Left renal pelvis (tissue), 4 donors: ENCODE data around the gene PADI3. TPM values are rescaled to one million over a fixed set of nuclear protein-coding genes. Genes with fewer than 3 reads are reported as not detected.
"Not testable (repeated sequence)": the region's sequence is repeated elsewhere in the genome, so short reads cannot be mapped to it uniquely, and the experiment has no call there.

ENCODE experiments used
- DNase-seq, 4 donors: peaks; one replicate each; pipeline ENCODE4 v3.0.0-alpha.2; 2013; ENCODE audit warnings: low read depth in 4 of 4, low spot score in 3 of 4
- polyA plus RNA-seq, 4 donors: library from polyadenylated mRNA; unstranded; fragments of 120-200 nt; gene quantifications; one replicate each; pipeline ENCODE4 v1.2.1, GENCODE V29; 2013; ENCODE audit not compliant: insufficient read length in 4 of 4

Gene PADI3
- polyA plus RNA-seq, 4 donors, result 0.06 to 0.23 (median 0.09) TPM; not detected in 1

DNA sequence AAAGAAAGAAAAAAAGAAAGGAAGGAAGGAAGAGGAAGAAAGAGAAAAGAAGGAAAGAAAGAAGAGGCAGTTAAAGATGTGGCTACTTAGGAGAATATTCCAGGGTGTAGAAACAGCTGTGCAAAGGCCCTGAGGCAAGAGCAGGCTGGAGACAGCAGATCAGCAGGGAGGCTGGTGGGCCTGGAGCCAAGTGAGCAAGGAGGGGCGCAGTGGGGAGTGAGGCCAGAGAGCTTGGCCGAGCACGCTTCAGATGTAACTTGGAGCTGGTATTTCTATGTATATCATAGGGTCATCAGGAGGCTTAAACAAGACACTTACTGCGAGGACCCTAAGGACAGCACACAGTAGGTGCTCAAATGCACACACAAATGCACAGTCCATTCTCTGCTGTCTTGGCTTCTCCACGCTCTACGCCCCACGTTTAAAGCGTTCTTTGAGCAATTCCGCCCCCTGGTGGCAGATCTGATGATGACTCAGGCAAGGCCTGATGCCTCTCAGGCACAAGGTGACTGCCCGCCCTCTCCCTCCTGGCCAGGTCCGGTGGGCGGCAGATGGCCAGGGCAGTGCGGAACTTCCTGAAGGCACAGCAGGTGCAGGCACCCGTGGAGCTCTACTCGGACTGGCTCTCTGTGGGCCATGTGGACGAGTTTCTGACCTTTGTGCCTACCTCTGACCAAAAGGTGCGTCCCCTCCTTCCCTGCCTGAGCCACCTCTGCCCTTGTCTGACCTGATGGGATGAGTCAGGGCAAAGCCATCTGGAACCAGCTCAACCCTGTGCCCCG lies 11.9 kb upstream of the PADI3 start:
- peak in 3 of 4 donors; percentile 61 to 76 (median 75) for DNase-seq

DNA sequence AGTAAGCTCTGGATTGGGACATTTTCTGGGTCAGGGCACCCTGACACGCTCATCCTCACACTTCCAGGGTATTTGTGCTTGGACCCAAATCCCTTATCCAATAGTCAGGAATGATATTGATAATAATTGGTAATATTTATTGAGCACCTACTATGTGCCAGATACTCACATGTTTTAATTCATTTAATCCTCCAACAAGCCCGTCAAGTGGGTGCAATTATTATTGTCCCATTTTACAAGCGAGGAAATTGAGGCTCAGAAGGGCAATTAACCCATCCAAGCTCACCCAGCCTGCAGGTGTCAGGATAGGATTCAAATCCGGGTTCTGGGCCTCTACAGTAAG lies 11.4 kb upstream of the PADI3 start:
- no peak for DNase-seq

DNA sequence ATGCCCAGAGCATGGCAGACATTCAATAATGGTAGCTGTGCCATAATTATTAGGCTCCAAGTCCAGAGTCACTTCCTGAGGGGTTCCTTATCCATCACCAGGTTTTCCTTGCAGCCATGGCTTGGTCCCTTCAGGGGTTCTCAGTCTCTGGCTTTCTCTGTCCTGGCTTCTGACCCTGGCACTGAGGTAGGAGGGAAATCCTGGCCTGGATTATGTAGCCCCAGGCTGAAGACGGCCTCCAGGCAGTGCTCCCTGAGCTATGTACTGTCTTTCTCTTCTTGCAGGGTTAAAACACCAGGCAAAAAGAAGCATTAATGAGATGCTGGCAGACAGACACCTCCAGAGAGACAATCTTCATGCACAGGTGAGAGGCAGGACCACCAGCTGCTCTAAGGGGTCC lies 9.5 kb upstream of the PADI3 start:
- peak; percentile 63 to 83 (median 68) for DNase-seq

DNA sequence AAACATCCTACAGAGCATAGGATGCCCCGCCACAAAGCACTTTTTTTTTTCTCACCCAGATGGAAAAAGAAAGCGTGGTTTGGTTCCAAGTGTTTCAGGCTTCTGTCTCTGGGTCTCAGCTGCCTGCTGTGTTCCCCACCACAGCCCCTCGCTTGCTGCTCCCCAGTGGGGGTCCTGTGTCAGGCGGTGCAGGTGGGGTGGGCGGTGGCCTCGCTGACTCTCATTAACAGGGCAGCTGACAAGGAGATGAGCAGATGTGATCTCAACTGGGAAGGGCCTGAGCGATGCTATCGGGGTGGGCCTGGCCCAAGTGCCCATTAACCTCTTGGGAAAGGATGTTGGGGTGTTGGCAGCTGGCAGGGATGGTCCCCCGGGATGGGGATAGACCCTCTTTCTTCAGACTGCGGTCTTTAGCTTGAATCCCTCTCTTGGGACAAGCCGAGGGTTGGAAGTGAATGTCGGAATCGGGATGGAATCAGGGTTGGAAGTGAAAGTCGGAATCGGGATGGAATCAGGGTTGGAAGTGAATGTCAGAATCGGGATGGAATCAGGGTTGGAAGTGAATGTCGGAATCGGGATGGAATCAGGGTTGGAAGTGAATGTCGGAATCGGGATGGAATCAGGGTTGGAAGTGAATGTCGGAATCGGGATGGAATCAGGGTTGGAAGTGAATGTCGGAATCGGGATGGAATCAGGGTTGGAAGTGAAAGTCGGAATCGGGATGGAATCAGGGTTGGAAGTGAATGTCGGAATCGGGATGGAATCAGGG lies 7.7 kb upstream of the PADI3 start:
- not testable (repeated sequence) for DNase-seq

DNA sequence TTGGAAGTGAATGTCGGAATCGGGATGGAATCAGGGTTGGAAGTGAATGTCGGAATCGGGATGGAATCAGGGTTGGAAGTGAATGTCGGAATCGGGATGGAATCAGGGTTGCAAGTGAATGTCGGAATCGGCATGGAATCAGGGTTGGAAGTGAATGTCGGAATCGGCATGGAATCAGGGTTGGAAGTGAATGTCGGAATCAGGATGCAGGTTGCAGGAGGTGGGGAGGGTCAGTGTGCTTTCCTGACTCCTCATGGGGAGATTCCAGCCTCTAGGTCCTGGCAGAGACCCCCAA lies 7.2 kb upstream of the PADI3 start:
- not testable (repeated sequence) for DNase-seq

DNA sequence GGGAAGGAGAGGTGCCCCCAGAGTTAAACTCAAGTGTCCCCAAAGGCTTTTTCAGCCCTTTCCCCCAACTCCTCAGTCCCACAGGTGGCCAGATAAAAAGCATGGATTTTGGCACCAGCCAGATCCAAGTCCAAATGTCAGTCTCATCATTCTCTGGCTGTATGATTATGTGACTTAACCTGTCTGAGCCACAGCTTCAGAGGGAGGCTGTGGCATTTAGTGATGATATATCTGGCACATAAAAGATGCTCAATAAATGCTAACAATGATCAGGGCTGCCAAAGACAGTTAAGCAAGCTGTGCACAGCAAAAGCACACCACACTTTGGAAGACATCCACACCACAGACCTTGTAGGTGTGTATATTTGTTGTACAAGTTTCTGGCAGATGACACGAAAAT lies 5.6 kb upstream of the PADI3 start:
- DNase-seq, result no peak

DNA sequence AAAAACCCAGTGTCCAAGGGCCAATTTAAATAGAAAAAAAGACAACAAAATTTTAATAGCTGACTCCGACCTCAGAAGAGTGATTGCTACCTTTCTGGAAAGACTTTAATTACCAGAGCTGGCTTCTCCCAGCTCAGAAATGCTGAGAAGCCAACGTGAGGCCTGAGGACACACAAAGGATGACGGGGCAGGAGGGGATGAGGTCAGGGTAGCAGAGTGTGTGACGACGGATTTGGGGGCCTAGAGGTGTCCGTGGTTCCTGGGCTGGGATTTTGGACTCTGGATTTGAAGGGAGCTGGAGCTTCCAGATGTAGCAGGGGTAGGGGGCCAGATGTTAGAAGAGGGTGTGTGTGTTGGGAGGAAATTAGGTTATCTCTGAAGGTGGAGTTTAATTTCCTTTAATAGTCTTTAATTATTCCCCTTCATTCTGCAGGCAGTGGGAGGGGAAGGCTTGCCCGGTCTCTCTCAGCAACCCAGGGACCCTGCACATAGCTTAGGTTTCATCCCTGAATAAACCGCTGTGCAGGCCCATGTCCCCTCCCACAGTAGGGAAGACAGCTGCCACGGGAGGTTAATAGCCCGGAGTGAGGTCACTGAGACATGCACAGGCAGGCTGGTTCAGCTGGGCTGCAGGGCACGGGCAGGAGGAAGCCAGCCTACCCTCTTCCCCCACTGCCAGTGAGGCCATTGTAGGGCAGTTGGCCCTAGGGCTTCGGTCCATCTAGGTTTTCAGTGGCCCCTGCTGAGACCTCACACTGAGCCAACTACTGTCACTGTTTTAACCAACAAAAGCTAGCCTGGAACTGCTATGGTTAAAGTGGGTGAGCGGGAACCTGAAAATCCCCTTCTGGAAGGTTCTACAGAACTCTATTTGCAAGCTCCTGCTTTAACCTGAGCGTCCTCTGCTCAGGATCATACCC lies 3.8 kb upstream of the PADI3 start:
- DNase-seq, result peak in 3 of 4 donors; percentile 33 to 69 (median 40)

DNA sequence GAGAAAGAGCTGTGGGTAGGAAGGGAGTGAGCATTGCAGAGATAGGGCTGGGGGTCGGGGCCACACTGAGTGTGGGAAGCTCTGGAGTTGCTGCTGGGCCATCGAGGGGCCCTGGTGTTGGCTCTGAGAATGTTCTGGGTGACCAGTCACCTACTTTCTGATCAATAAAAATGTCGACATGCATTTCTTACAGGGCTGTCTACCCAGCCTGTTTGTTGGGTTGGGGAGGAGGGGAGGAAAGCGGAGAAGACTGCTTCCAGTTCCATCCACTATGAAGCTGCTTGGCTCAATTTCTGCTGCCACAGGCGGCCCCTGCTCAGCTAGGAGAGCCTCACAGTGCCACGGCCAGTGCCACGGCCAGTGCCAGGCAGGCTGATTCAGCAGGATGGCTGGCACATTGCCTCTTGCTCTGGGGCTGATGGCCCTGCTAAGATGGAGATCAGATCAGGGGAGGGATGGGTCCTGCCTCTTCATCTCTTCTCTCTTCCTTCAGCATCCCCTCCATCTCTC lies 3.0 kb upstream of the PADI3 start:
- no peak for DNase-seq

DNA sequence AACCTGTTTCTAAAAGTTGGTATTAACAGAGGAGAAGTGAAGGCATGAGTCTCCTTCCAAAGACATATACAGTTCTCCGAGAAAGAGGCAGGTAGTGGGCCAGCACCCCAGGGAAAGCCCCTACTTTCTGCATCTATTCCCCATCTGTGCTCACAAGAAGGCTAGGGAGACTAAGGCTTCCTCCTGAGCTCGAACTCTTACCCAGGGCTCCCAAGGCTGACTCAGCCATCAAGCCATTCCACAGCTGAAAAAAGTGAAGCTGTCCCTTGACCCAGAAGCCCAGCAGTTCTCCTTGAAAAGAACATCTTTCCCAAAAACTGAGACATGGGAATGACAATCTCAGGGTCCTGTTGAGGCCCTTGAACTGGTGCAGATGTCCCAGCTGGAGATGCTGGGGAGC lies 1.9 kb upstream of the PADI3 start:
- no peak for DNase-seq

DNA sequence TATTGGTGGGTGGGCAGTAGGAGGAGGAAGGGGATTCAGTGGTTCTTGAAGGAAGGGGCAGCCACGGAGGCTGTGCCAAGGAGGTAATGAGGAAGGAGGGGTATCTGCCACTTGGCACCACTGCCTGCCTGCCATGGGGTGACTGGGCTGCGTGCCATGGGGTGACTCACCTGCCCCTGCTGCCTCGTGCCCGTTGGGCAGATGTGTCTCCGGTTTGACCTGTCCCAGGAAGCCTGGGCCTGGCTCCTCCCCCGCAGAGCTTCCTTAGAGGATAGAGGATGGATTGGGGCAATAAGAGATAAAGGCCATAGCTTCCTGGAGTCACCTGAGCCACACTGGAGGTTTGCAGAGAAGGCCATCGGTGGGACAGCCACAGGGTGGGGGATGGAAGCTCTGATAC lies 1.7 kb downstream of the PADI3 start:
- no peak for DNase-seq

DNA sequence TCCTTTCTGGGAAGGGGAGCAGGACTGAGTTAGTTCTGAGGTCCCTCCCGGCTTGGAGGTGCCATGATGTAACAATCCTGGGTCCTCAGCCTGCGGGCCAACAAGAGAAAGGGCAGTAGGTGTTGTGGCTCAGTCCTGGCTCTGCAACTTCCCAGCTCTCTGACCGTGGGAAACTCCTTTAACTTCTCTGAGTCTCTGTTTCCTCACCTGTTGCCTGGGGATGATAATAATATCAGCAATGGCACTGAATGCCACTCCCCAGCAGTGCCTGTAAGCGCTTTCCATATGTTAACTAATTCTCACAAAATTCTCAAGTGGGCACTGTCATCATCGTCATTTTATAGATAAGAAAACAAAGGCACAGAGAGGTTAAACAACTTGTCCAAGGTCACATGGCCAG lies 2.3 kb downstream of the PADI3 start:
- DNase-seq, result no peak

DNA sequence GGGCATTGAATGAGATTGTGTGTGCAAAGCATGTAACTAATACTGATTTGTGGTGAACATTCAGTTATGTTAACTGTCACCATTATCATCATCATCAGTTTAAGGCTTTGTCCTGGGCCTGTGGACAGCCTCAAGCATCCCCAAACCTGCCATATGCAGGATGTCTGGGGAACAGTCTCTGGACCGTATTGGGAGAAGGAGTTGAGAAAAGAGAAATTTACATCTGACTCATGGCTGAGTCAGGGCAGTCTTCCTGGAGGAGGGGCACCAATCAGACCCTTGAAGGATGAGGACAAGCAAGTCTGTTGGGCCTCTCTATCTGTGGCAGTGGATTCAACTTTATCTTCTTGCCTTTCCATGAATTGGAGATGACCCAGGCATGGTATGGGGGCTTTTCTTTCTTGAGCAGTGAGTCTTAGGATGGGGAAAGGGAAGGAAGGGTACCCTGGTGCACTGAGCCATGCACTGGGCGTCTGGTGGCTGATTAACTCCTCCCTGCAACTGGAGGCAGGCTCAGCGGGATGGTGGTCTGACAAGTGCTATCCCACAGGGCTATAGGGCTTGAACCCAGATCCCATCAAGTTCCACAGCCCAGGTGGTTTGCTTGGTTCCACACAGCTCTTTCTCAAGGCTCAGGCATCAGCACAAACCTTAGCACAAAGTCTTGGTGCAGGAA lies 2.9 kb downstream of the PADI3 start:
- no peak for DNase-seq

DNA sequence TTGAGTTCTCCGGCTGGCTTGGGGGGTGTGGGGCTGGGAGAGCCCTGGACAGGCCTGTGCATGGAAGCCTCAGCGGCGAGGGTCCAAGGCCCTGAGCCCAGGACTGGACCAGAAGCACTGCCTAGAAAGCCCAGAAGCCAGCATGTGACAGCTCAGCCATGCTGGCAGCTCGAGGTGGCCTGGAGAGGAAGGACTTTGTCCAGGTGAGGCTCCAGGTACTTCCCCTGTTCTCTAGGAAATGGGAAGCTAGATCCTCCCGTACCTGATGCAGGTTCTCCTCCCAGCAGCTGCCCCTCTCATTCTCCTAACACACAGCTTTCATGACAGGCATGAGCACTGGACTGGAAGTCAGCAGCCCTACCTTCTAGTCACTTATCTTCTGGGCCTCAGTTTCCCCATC lies 6.4 kb downstream of the PADI3 start:
- DNase-seq, result no peak

DNA sequence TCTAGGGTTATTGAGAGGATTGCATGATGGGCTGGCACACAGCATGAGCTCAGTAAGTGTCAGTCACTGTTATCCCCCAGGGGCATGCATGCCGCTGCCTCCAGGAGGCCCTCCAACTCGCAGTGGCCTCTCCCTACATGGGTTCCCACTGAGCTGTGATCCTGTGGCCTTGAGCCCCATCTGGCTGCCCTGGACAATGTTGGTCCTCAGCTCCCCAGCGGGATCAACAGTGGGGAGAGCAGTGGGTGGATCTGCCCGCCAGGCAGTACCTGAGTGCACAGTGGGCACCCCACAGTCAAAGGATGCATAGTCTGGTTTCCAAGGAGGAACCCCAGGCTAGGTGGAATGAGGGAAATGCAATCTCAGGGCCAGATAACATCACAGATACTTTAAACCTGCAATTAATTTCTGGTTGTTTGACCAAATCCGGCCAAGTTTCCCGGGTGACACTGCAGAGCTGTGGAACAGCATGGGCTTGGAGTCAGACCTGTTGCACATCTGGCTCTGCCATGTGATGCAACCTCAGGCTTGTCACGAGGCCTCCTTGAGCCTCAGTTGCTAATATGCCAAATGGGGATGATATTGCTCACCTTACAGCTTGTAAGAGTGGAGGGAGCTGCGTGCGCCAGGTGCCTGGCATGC lies 9.3 kb downstream of the PADI3 start:
- DNase-seq, result no peak

DNA sequence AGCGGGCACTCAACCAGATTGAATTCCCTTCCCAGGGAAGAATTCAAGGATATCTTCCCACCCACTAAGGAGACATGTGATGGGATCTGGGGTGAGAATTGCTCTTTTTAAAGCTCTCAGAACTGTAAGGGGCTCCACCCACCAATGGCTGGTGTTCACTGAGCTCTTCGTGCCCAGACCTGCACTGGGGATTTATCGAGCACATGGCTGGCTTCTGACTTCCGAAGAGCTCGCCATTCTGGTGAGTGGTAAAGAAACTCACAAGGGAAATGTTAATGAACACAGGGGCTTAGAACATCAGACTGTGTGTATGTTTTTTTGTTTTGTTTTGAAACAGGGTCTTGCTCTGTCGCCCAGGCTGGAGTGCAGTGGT lies 9.8 kb downstream of the PADI3 start:
- no peak for DNase-seq

DNA sequence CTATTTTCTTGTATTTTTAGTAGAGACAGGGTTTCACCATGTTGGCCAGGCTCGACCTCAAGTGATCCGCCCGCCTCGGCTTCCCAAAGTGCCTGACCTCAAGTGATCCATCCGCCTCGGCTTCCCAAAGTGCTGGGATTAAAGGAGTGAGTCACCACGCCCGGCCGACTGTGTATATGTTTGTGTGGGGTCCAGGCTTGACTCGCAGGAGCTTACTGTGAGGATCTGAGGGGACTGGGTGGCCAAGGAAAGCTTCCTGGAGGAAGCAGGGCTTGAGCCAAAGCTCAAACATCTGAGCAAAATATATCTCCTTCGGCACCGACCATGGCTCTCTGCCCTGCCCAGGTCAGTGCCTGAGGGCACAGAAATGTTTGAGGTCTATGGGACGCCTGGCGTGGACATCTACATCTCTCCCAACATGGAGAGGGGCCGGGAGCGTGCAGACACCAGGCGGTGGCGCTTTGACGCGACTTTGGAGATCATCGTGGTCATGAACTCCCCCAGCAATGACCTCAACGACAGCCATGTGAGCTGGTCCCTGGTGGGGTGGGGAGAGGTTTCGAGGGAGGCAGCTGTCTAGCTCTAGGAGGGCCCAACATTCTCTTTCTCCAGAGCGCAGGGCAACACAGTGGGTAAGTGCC lies 10.5 kb downstream of the PADI3 start:
- no peak for DNase-seq

DNA sequence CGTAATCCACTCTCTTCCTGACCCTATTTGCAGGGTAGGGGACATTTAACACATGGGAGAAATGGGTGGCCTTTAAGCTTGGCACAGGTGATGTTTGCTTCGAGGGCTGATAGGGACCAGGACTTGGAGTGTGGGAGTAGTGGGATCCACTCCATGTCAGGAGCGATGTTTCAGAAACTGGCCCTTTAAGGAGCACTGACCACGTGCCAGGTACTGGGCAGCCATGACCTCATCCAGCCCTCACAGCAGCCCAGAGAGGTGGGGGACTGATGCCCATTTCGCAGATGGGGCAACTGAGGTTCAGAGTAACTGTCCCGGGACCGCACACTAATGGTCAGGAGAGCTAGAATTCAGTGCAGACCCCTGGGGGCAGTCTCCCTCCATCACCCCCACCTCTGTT lies 11.4 kb downstream of the PADI3 start:
- no peak for DNase-seq

DNA sequence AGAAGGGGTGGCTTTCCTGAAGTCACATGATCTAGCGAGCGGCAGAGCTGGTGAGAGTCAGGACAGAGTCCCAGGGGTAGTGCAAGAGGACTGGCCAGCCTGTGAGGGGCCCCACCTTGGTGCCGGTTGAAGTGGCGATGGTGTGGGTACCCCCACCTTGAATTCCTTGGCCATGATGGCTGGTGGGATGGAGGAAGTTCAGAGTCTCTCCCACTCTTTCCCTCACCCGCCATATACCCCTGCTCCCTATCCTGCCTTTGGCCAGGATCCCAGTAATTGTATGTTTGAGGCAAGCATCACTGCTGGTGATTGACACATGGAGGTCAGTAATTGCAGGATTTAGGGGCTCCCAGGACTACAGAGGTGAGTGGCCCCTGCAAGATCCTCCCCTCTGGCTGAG lies 11.8 kb downstream of the PADI3 start:
- DNase-seq, result no peak

DNA sequence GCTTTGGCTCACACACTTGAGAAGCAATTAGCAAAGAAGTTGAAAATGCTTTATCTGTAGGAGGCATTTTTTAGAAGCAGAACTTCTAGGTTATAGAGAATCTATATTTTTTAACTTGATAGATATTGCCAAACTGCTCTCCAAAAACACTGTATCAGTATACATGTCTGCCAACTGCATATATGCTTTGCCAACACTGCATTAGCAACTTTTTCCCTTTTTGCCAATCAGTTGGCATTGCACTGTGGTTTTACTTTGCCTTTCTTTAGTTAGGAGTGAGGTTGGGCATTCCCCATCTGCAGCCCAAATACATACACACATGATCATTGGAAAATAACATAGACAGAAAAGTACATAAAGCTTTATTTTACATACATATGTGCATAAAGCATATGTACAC lies 15.0 kb downstream of the PADI3 start:
- DNase-seq, result no peak

DNA sequence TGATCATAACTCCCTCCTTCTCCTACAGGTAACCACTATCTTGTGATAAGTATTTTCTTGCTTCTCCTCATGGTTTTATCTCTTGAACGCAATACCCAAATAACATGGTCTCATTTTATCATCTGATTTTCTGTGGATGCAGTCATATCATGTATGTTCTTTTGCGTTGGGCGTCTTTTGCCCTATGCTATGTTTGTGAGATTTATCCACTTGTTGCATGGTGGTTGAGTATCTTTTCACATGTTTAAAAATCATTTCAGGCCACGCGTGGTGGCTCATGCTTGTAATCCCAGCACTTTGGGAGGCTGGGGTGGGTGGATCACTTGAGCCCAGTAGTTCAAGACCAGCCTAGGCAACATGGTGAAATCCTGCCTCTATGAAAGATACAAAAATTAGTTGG lies 15.6 kb downstream of the PADI3 start:
- no peak for DNase-seq
